B cell (primary cell): ENCODE measurements around the gene IL19.

Experiments used
- CTCF ChIP-seq: fragments of 200-600 bp; IDR thresholded peaks from one replicate; pipeline ENCODE4 v1.8.0; 2022; ENCODE audit warnings: antibody characterized with exemption, mild to moderate bottlenecking
- EZH2 ChIP-seq: IDR thresholded peaks from 2 replicates; pipeline ENCODE4 v1.6.1; 2012; ENCODE audit warnings: borderline replicate concordance, low read depth, mild to moderate bottlenecking, moderate library complexity, low read length; ENCODE audit not compliant: insufficient read depth, poor library complexity, severe bottlenecking

GRCh38 chr1:206784471-206784903 is 13.9 kb downstream of the IL19 start:
- TF ChIP-seq CTCF, result no peak
- TF ChIP-seq EZH2, result no peak
